Measurements from ENCODE around the gene TBX4.

Gene TBX4

GRCh38 chr17:61494325-61495160 is 42.3 kb downstream of the TBX4 start:
- no peak overlapping the region for H3K27ac Mint-ChIP-seq
- peaks cover 6% of the 10 kb centered on the region for H3K4me1 Mint-ChIP-seq (ENCODE audit: low read depth)
- H3K36me3 Mint-ChIP-seq (ENCODE audit: low read depth) = no peaks in the 10 kb centered on the region
- peaks cover 33% of the 10 kb centered on the region for H3K27me3 Mint-ChIP-seq
- no peak for DNase-seq
- H3K9me3 Mint-ChIP-seq = no peaks in the 10 kb centered on the region
- H3K4me3 Mint-ChIP-seq = no peak overlapping the region

- DNase-seq = no peak
- peaks cover 6% of the 10 kb centered on the region for H3K4me1 Mint-ChIP-seq (ENCODE audit: low read depth)
- H3K27ac Mint-ChIP-seq = no peak overlapping the region
- no peaks in the 10 kb centered on the region for H3K9me3 Mint-ChIP-seq
- peaks cover 41% of the 10 kb centered on the region for H3K27me3 Mint-ChIP-seq
- no peaks in the 10 kb centered on the region for H3K36me3 Mint-ChIP-seq (ENCODE audit: low read depth)
- no peak overlapping the region for H3K4me3 Mint-ChIP-seq
Observed at GRCh38 chr17:61495161-61495857, 43.1 kb downstream of the TBX4 start.

DNA sequence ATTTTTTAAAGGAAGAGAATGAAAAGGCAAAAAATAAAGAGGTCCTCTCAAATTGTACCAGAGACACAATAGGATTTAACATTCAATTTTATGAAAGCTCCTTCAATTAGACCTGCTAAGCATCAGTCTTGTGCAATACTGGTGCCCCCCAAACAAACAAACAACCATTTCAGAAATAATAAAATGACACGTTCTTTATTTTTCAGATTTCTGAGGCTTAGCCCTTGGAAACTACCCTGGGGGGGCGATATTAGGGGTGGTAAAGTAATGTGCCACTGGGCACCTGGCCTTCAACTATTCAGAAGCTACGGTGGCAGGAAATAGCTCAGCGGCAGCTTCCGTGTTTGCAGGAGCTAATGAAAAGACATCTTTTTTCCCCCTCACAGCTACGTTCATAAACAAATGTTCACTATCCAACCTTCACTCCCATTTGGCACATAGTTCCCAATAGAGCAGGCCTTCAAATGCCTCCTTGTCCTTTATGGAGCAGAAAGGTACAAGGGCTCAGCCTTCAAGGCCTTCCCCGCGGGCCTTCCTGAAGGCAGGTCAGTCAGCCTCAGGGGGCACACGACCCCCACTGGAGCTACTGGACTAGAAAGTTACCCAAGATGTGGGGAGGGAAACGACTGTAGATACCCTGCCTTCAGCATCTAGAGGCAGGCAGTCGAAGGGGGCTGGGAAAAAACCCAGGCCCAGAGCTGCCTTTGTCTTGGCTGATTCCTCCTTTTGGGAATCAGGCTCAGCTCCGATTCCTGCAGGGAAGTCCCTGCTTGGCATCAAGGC is 44.1 kb downstream of the TBX4 start:
- Mint-ChIP-seq H3K27me3 (peaks cover 44% of the 10 kb centered on the region), H3K36me3 (ENCODE audit: low read depth) (no peaks in the 10 kb centered on the region), H3K9me3 (no peaks in the 10 kb centered on the region), H3K4me1 (ENCODE audit: low read depth) (peaks cover 6% of the 10 kb centered on the region), H3K27ac (no peak overlapping the region), H3K4me3 (no peak overlapping the region)
- no peak for DNase-seq

GRCh38 chr17:61496957-61497653 is 44.9 kb downstream of the TBX4 start:
- DNase-seq = no peak
- Mint-ChIP-seq H3K4me1 (ENCODE audit: low read depth) (peaks cover 6% of the 10 kb centered on the region), H3K4me3 (no peak overlapping the region), H3K9me3 (no peaks in the 10 kb centered on the region), H3K36me3 (ENCODE audit: low read depth) (no peaks in the 10 kb centered on the region), H3K27me3 (peaks cover 51% of the 10 kb centered on the region), H3K27ac (no peak overlapping the region)

GRCh38 chr17:61498042-61498994 is 46.1 kb downstream of the TBX4 start:
- H3K27me3 Mint-ChIP-seq = peaks cover 51% of the 10 kb centered on the region
- DNase-seq = no peak

GRCh38 chr17:61499632-61500031 is 47.4 kb downstream of the TBX4 start:
- H3K9me3 Mint-ChIP-seq = no peaks in the 10 kb centered on the region
- peaks cover 6% of the 10 kb centered on the region for H3K4me1 Mint-ChIP-seq (ENCODE audit: low read depth)
- no peak overlapping the region for H3K27ac Mint-ChIP-seq
- DNase-seq = no peak
- no peak overlapping the region for H3K4me3 Mint-ChIP-seq
- peaks cover 46% of the 10 kb centered on the region for H3K27me3 Mint-ChIP-seq
- H3K36me3 Mint-ChIP-seq (ENCODE audit: low read depth) = no peaks in the 10 kb centered on the region

More at GRCh38 chr17:61498042-61498994, 46.1 kb downstream of the TBX4 start:
- no peaks in the 10 kb centered on the region for H3K9me3 Mint-ChIP-seq
- peaks cover 6% of the 10 kb centered on the region for H3K4me1 Mint-ChIP-seq (ENCODE audit: low read depth)
- H3K4me3 Mint-ChIP-seq = no peak overlapping the region
- no peaks in the 10 kb centered on the region for H3K36me3 Mint-ChIP-seq (ENCODE audit: low read depth)
- H3K27ac Mint-ChIP-seq = no peak overlapping the region

DNA sequence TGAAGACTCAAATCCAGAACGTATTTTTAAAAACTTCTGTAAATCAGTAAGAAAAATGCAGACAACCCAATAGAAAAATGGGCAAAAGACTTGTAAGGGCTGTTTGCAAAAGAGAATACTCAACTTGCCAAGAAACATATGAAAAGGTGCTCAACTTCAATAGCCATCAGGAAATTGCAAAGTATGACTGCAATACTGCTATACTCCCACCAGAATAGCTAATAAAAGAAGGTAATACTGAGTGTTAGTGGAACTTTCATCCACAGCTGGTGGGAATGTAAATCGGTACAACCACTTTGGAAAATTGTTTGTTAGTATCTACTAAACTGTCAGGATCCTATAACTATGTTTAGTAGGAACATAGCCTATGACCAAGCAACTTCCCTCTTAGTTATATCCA is 48.1 kb downstream of the TBX4 start:
- no peak for DNase-seq
- Mint-ChIP-seq H3K4me3 (no peak overlapping the region), H3K9me3 (no peaks in the 10 kb centered on the region), H3K27me3 (peaks cover 49% of the 10 kb centered on the region), H3K4me1 (ENCODE audit: low read depth) (peaks cover 6% of the 10 kb centered on the region), H3K27ac (no peak overlapping the region), H3K36me3 (ENCODE audit: low read depth) (no peaks in the 10 kb centered on the region)

- Mint-ChIP-seq H3K4me1 (ENCODE audit: low read depth) (no peaks in the 10 kb centered on the region), H3K36me3 (ENCODE audit: low read depth) (no peaks in the 10 kb centered on the region), H3K27me3 (peaks cover 41% of the 10 kb centered on the region), H3K27ac (no peak overlapping the region), H3K9me3 (no peaks in the 10 kb centered on the region), H3K4me3 (no peak overlapping the region)
- DNase-seq = no peak
Observed at GRCh38 chr17:61502292-61502691, 50.1 kb downstream of the TBX4 start.

GRCh38 chr17:61503961-61504360 is 51.7 kb downstream of the TBX4 start:
- Mint-ChIP-seq H3K27me3 (peaks cover 46% of the 10 kb centered on the region), H3K36me3 (ENCODE audit: low read depth) (no peaks in the 10 kb centered on the region), H3K27ac (no peak overlapping the region), H3K4me1 (ENCODE audit: low read depth) (no peaks in the 10 kb centered on the region), H3K4me3 (no peak overlapping the region), H3K9me3 (no peaks in the 10 kb centered on the region)
- no peak for DNase-seq

GRCh38 chr17:61504697-61505096 is 52.5 kb downstream of the TBX4 start:
- no peak overlapping the region for H3K4me3 Mint-ChIP-seq
- DNase-seq = no peak
- H3K4me1 Mint-ChIP-seq (ENCODE audit: low read depth) = no peaks in the 10 kb centered on the region
- no peaks in the 10 kb centered on the region for H3K9me3 Mint-ChIP-seq
- peaks cover 43% of the 10 kb centered on the region for H3K27me3 Mint-ChIP-seq
- H3K36me3 Mint-ChIP-seq (ENCODE audit: low read depth) = no peaks in the 10 kb centered on the region
- no peak overlapping the region for H3K27ac Mint-ChIP-seq

GRCh38 chr17:61505846-61506627 is 53.8 kb downstream of the TBX4 start:
- no peak for DNase-seq
- Mint-ChIP-seq H3K9me3 (no peaks in the 10 kb centered on the region), H3K36me3 (ENCODE audit: low read depth) (no peaks in the 10 kb centered on the region), H3K4me3 (no peak overlapping the region), H3K27ac (no peak overlapping the region), H3K27me3 (peaks cover 36% of the 10 kb centered on the region), H3K4me1 (ENCODE audit: low read depth) (no peaks in the 10 kb centered on the region)

- Mint-ChIP-seq H3K4me3 (no peak overlapping the region), H3K9me3 (no peaks in the 10 kb centered on the region), H3K27me3 (peaks cover 36% of the 10 kb centered on the region), H3K36me3 (ENCODE audit: low read depth) (no peaks in the 10 kb centered on the region), H3K27ac (no peak overlapping the region), H3K4me1 (ENCODE audit: low read depth) (no peaks in the 10 kb centered on the region)
- no peak for DNase-seq
Observed at GRCh38 chr17:61507383-61508066, 55.3 kb downstream of the TBX4 start.

Data from activated T-cell treated with anti-CD3 and anti-CD28 coated beads, Interleukin-2, amount 50 U/mL, for 24 hours (primary cell).